ENCODE data around the gene ADGRV1. TPM values are rescaled to one million over a fixed set of nuclear protein-coding genes. Genes with fewer than 3 reads are reported as not detected.

ADGRV1 gene
- total and polyA plus RNA-seq, 2 donors (not counting 3 experiments of a cell fraction or from before 2014, with no cell fraction given) = 0.11 to 0.55 TPM

- BruUV-seq (replicated peaks) = no TSS peak
- H3K27me3 ChIP-seq (ENCODE audit: control insufficient read depth in 2 of 2, insufficient read depth in 2 of 2, low read length in 2 of 2) = no peaks in the 10 kb centered on the region
- no peak overlapping the region for H3K4me3 ChIP-seq (replicated peaks in 1 of 3; ENCODE audit: insufficient read depth in 1 of 3, low read depth in 1 of 3, low read length in 3 of 3)
- no peak overlapping the region for H3K4me2 ChIP-seq (ENCODE audit: insufficient read depth, low read length)
- no peak overlapping the region for H2AFZ ChIP-seq (ENCODE audit: low read depth, low read length)
- no peak for FAIRE-seq
- no peaks in the 10 kb centered on the region for H3K9me1 ChIP-seq (replicated peaks; ENCODE audit: control insufficient read depth, extremely low read depth, insufficient read depth, low read length)
- no peaks in the 10 kb centered on the region for H3K9me3 ChIP-seq (replicated peaks; ENCODE audit: control insufficient read depth, insufficient read depth, low read length)
- intact Hi-C loops (cut with micrococcal nuclease) (loop anchor here (5.0 kb wide), 1 partner anchor 39 kb away; no protein-coding TSS in a partner anchor), dilution Hi-C loops (cut with MboI; ENCODE audit: extremely low pct_ligation_motif_present, low sequenced_read_pairs) (no loop called here)
- no peaks in the 10 kb centered on the region for H4K20me1 ChIP-seq (replicated peaks; ENCODE audit: control insufficient read depth, extremely low read depth, insufficient read depth, low read length)
- H3K36me3 ChIP-seq (ENCODE audit: control insufficient read depth in 2 of 2, extremely low read depth in 1 of 2, insufficient read depth in 2 of 2, low read length in 2 of 2) = no peaks in the 10 kb centered on the region
- H3K27ac ChIP-seq (ENCODE audit: insufficient read depth, low read depth, low read length) = no peak overlapping the region
- POLR2A ChIA-PET = no interaction called here
- no peak for DNase-seq (ENCODE audit: low read depth, low spot score)
- CTCF ChIA-PET = interaction anchor here (0.9 kb wide), 1 partner anchor 186 kb away, joined by 3 read pairs; no protein-coding TSS in a partner anchor
- no peaks in the 10 kb centered on the region for H3K79me2 ChIP-seq (ENCODE audit: control insufficient read depth, insufficient read depth, low read length)
- H3K4me1 ChIP-seq (ENCODE audit: control insufficient read depth, extremely low read depth, insufficient read depth, low read length) = peaks cover 10% of the 10 kb centered on the region
- H3K9ac ChIP-seq (replicated peaks; ENCODE audit: extremely low read depth, insufficient read depth, low read length) = no peak overlapping the region
- no peak for TF ChIP-seq MAX (IDR thresholded peaks at IDR 0.05; ENCODE audit: insufficient read depth, insufficient read length)
- TF ChIP-seq GATA2 (IDR thresholded peaks at IDR 0.05; ENCODE audit: insufficient read depth, insufficient read length, low read depth, low read length) = no peak
- no peak for TF ChIP-seq CTCF (IDR thresholded peaks at IDR 0.05; ENCODE audit: extremely low read depth in 1 of 2, insufficient read depth in 1 of 2, low read depth in 1 of 2, low read length in 2 of 2)
- TF ChIP-seq POLR2A (IDR thresholded peaks at IDR 0.05; ENCODE audit: low read depth, low read length) = no peak
- TF ChIP-seq POLR2AphosphoS5 (IDR thresholded peaks at IDR 0.05; ENCODE audit: insufficient read depth, low read depth, low read length) = no peak
- TF ChIP-seq EZH2 (IDR thresholded peaks at IDR 0.05; ENCODE audit: borderline replicate concordance, low read depth, low read length, severe bottlenecking) = no peak
- TF ChIP-seq MYC (IDR thresholded peaks at IDR 0.05; ENCODE audit: low read depth, low read length) = no peak
- TF ChIP-seq JUN (IDR thresholded peaks at IDR 0.05; ENCODE audit: borderline replicate concordance, insufficient read depth, insufficient read length, low read depth) = no peak
- TF ChIP-seq FOS (IDR thresholded peaks at IDR 0.05; ENCODE audit: borderline replicate concordance, insufficient read depth, low read length) = no peak
Measured at GRCh38 chr5:91118354-91118753, 559.8 kb downstream of the ADGRV1 start.
